Daoy (cell line): ENCODE measurements around the gene PPIF. TPM values are rescaled to one million over a fixed set of nuclear protein-coding genes. Genes with fewer than 3 reads are reported as not detected.
A peak's percentile ranks its signal among the peaks of the same experiment; 100 is the strongest.

ENCODE experiments used
- DNase-seq: peaks from one replicate; pipeline ENCODE4 v3.0.0-alpha.2; 2015; ENCODE audit warnings: low read depth
- total RNA-seq: library from RNA; depleted of rRNA; stranded (reverse); fragments of >200 nt; shearing (Covaris generic); gene quantifications from 2 replicates; pipeline ENCODE4 v1.2.3, GENCODE V29; 2014

The PPIF gene
- total RNA-seq, 1 experiment from 2014 or later: 28.1 TPM

- no peak for DNase-seq
Observed at GRCh38 chr10:79313911-79314439, 33.3 kb upstream of the PPIF start.

- no peak for DNase-seq
Observed at GRCh38 chr10:79314761-79315601, 32.3 kb upstream of the PPIF start.

- DNase-seq: no peak
Observed at GRCh38 chr10:79315602-79315920, 31.7 kb upstream of the PPIF start.

- DNase-seq: no peak
Observed at GRCh38 chr10:79316671-79317431, 30.4 kb upstream of the PPIF start.

- no peak for DNase-seq
Observed at GRCh38 chr10:79318369-79318768, 28.9 kb upstream of the PPIF start.

GRCh38 chr10:79319115-79319771 is 28.0 kb upstream of the PPIF start:
- no peak for DNase-seq

GRCh38 chr10:79320316-79320715 is 27.0 kb upstream of the PPIF start:
- DNase-seq: no peak

GRCh38 chr10:79320820-79321493 is 26.3 kb upstream of the PPIF start:
- DNase-seq: peak; percentile 92

- no peak for DNase-seq
Observed at GRCh38 chr10:79321494-79321882, 25.8 kb upstream of the PPIF start.

- no peak for DNase-seq
Observed at GRCh38 chr10:79321951-79322350, 25.3 kb upstream of the PPIF start.

- peak; percentile 87 for DNase-seq
Observed at GRCh38 chr10:79322616-79323543, 24.4 kb upstream of the PPIF start.

GRCh38 chr10:79323602-79324001 is 23.7 kb upstream of the PPIF start:
- no peak for DNase-seq

- no peak for DNase-seq
Observed at GRCh38 chr10:79324032-79324695, 23.1 kb upstream of the PPIF start.

- DNase-seq: no peak
Observed at GRCh38 chr10:79326361-79327089, 20.7 kb upstream of the PPIF start.

- DNase-seq: no peak
Observed at GRCh38 chr10:79327090-79327457, 20.2 kb upstream of the PPIF start.

- DNase-seq: no peak
Observed at GRCh38 chr10:79328147-79328701, 19.0 kb upstream of the PPIF start.

- DNase-seq: peak; percentile 57
Observed at GRCh38 chr10:79328737-79329504, 18.3 kb upstream of the PPIF start.

GRCh38 chr10:79329529-79329928 is 17.7 kb upstream of the PPIF start:
- no peak for DNase-seq
